Measurements from ENCODE around the gene ZFYVE26.
"Not testable (repeated sequence)": the region's sequence is repeated elsewhere in the genome, so short reads cannot be mapped to it uniquely, and the experiment has no call there.

Gene ZFYVE26

DNA sequence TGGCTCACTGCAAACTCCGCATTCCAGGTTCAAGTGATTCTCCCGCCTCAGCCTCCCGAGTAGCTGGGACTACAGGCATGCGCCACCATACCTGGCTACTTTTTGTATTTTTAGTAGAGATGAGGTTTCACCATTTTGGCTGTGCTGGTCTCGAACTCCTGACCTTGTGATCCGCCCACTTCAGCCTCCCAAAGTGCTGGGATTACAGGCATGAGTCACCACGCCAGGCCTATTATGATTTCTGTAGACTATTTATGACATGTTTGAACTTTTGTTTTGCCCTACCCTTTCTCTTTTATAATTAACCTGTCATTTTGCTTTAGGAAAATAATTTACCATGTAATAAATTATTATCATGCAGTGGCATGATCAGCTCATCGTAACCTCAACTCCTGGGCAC lies 114.9 kb downstream of the ZFYVE26 start, which contains the start of gene RDH12:
Gene RDH12, plus strand, starts transcription at position 395 of the 400 bp plus-strand sequence. CDS start 20,757 bp downstream, outside the sequence.
- H3K9ac ChIP-seq (ENCODE audit: low read depth, low read length); H3K4me1 ChIP-seq (ENCODE audit: insufficient read depth, low read length); H3K27ac ChIP-seq (ENCODE audit: low read depth, low read length); H3K27me3 ChIP-seq (ENCODE audit: insufficient read depth, low read length); H3K36me3 ChIP-seq (ENCODE audit: insufficient read depth, low read length); H3K9me3 ChIP-seq (ENCODE audit: insufficient read depth, low read depth, low read length); H3K4me3 ChIP-seq (ENCODE audit: low read length): not testable (repeated sequence)
- WGBS: 95% methylated on average over 8 of the region's 8 CpGs

DNA sequence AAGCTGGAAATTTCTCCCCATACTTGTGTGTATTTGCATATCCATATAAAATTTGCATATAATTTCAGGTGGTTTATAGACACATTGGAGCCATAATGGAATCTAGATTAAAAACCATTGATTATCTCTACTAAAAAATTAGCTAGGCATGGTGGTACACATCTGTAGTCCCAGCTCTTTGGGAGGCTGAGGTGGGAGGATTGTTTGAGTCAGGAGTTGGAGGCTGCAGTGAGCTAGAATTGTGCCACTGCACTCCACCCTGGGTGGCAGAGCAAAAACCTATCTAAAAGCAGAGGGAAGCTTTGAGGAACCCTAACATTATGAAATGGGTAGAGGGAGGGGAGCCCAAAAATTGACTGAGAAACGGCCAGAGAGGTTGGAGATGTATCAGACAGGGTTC lies 118.2 kb downstream of the ZFYVE26 start:
- H3K27me3 ChIP-seq (ENCODE audit: insufficient read depth, low read length): peaks cover 7% of the 10 kb centered on the region; the same call in 1 of the 2 replicates
- H3K4me1 ChIP-seq (ENCODE audit: insufficient read depth, low read length): 0 out of 2 replicates have a peak, but pooled peaks cover 5% of the 10 kb centered on the region
- no peak overlapping the region for H3K27ac ChIP-seq (ENCODE audit: low read depth, low read length)
- WGBS: 86% methylated on average over 1 of the region's 1 CpG
- no peak overlapping the region for H3K4me3 ChIP-seq (ENCODE audit: low read length)
- no peak overlapping the region for H3K9ac ChIP-seq (ENCODE audit: low read depth, low read length)
- no peaks in the 10 kb centered on the region for H3K9me3 ChIP-seq (ENCODE audit: insufficient read depth, low read depth, low read length)
- peaks cover 2% of the 10 kb centered on the region for H3K36me3 ChIP-seq (ENCODE audit: insufficient read depth, low read length)

DNA sequence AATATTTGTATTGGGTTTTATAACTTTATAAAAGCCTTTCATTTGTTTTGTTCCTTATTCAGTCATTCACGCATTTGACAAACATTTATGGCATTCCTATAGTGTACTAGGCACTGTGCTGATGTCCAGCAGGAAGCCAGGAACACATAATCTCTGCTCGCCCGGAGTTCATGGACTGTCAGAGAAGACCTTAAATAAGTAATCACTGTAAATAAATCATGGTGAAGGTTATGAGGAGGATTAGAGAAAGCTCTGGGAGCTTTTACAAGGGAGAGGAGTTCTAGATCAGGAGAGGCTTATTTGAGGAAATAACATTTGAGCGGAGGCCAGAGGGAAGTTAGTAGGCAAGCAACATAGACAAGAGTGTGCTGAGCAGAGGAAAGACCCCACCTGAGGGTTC lies 119.4 kb downstream of the ZFYVE26 start:
- Histone ChIP-seq H3K4me1 (ENCODE audit: insufficient read depth, low read length) (0 out of 2 replicates have a peak, but pooled peaks cover 5% of the 10 kb centered on the region), H3K27me3 (ENCODE audit: insufficient read depth, low read length) (peaks cover 7% of the 10 kb centered on the region; the same call in 1 of the 2 replicates), H3K27ac (ENCODE audit: low read depth, low read length) (no peak overlapping the region), H3K9me3 (ENCODE audit: insufficient read depth, low read depth, low read length) (no peaks in the 10 kb centered on the region), H3K36me3 (ENCODE audit: insufficient read depth, low read length) (peaks cover 14% of the 10 kb centered on the region), H3K9ac (ENCODE audit: low read depth, low read length) (no peak overlapping the region), H3K4me3 (ENCODE audit: low read length) (no peak overlapping the region)
- WGBS: 93% methylated on average over 4 of the region's 4 CpGs

Data from HUES64 (cell line).